Activated CD8-positive, alpha-beta memory T cell treated with anti-CD3 and anti-CD28 coated beads for 24 hours (primary cell): ENCODE measurements around the gene COQ8A.

Experiments used
- DNase-seq: peaks from one replicate; pipeline ENCODE4 v3.0.0-alpha.2; 2020

Gene COQ8A

GRCh38 chr1:227033880-227034279 is 93.8 kb downstream of the COQ8A start:
- no peak for DNase-seq

GRCh38 chr1:227035316-227035715 is 95.2 kb downstream of the COQ8A start:
- DNase-seq, result no peak

DNA sequence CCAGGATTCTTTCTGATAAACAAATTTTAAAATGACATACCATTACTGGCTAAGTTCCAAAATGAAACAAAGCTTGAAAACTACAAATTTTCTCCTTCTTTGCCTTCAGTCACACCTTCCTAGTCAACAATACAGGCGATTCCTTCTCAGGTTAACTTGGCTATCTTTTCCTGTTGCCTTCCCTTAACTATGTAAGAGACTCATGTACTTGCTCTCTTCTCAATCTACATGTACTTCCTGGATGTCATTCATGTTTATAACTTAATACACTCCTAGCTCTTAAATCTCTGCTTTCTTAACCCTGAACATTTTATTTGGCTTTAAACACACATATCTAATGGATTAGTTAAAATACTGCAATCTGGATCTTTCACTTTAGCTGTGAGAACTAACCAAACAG is 97.0 kb downstream of the COQ8A start:
- DNase-seq, result no peak
